ENCODE results near the gene AGPAT4.

DNA sequence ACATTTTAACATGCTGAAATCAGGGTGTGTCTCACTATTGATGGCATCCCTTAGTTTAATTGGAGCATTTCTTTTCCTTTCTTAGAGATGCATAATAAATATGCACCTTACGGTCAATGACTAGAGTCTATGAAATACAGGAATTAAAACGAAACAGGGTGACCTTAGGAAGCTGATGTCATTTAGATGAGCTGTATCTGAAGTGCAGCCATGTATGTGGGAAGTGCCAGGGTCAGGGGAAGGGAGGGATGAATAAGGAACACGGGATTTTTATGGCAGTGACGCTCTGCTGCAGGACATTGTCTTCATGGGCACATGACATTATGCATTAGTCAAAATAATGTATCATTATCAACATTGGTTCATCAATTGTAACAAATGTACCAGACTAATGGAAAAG, 84.0 kb downstream of the AGPAT4 start:
- TF ChIP-seq, protein P1, sequence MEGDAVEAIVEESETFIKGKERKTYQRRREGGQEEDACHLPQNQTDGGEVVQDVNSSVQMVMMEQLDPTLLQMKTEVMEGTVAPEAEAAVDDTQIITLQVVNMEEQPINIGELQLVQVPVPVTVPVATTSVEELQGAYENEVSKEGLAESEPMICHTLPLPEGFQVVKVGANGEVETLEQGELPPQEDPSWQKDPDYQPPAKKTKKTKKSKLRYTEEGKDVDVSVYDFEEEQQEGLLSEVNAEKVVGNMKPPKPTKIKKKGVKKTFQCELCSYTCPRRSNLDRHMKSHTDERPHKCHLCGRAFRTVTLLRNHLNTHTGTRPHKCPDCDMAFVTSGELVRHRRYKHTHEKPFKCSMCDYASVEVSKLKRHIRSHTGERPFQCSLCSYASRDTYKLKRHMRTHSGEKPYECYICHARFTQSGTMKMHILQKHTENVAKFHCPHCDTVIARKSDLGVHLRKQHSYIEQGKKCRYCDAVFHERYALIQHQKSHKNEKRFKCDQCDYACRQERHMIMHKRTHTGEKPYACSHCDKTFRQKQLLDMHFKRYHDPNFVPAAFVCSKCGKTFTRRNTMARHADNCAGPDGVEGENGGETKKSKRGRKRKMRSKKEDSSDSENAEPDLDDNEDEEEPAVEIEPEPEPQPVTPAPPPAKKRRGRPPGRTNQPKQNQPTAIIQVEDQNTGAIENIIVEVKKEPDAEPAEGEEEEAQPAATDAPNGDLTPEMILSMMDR (IDR thresholded peaks at IDR 0.05; ENCODE audit: low read depth, low read length) = no peak
- TF ChIP-seq POLR2A (IDR thresholded peaks at IDR 0.05; ENCODE audit: extremely low read depth, insufficient read length) = no peak

All from NB4 (cell line).